Gastroesophageal sphincter (tissue), 3 donors: ENCODE results near the gene CD19.

ENCODE experiments used
- EP300 ChIP-seq: sonication (generic); formaldehyde crosslinking; IDR thresholded peaks from one replicate; pipeline ENCODE4 v1.6.1; 2017; ENCODE audit warnings: antibody characterized with exemption, mild to moderate bottlenecking
- POLR2A ChIP-seq, 2 donors: fragments of 450-650 bp; IDR thresholded peaks; one replicate each; pipeline ENCODE4 v1.6.1; 2017; ENCODE audit warnings: antibody characterized with exemption in 2 of 2, mild to moderate bottlenecking in 2 of 2, moderate library complexity in 1 of 2
- POLR2AphosphoS5 ChIP-seq: sonication (generic); formaldehyde crosslinking; IDR thresholded peaks from one replicate; pipeline ENCODE4 v1.6.1; 2017; ENCODE audit warnings: antibody characterized with exemption
- TF ChIP-seq, protein P1 (sequence below), 4 experiments: fragments of 200-600 bp in 2 of 4; fragments of 450-650 bp in 2 of 4; sonication (generic) in 1 of 4; IDR thresholded peaks; one replicate each; pipeline ENCODE4 v1.5.1; 2017 to 2019; ENCODE audit warnings: antibody characterized with exemption in 4 of 4, mild to moderate bottlenecking in 2 of 4, moderate library complexity in 2 of 4

DNA sequence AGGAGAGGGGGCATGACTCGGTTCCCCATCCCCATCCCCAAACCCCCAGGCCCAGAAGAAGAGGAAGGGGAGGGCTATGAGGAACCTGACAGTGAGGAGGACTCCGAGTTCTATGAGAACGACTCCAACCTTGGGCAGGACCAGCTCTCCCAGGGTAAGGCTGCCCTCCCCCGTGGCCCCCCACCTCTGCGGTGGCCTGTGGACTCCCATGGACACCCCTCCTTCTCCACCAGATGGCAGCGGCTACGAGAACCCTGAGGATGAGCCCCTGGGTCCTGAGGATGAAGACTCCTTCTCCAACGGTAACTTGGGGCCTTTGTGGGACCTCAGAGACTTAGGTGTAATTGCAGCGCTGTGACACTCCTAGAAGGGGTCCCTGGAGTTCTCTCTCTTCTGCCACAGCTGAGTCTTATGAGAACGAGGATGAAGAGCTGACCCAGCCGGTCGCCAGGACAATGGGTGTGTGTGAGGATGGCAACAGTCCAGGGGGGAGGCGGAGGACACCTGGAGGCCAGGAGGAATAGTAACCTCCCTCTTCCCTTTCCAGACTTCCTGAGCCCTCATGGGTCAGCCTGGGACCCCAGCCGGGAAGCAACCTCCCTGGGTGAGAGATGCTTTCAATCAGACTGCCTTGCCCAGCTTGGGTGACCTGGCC, 5.6 kb downstream of the CD19 start:
- TF ChIP-seq, protein P1, sequence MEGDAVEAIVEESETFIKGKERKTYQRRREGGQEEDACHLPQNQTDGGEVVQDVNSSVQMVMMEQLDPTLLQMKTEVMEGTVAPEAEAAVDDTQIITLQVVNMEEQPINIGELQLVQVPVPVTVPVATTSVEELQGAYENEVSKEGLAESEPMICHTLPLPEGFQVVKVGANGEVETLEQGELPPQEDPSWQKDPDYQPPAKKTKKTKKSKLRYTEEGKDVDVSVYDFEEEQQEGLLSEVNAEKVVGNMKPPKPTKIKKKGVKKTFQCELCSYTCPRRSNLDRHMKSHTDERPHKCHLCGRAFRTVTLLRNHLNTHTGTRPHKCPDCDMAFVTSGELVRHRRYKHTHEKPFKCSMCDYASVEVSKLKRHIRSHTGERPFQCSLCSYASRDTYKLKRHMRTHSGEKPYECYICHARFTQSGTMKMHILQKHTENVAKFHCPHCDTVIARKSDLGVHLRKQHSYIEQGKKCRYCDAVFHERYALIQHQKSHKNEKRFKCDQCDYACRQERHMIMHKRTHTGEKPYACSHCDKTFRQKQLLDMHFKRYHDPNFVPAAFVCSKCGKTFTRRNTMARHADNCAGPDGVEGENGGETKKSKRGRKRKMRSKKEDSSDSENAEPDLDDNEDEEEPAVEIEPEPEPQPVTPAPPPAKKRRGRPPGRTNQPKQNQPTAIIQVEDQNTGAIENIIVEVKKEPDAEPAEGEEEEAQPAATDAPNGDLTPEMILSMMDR (IDR thresholded peaks at IDR 0.05): no peak
- TF ChIP-seq POLR2A (IDR thresholded peaks at IDR 0.05) (no peak), EP300 (no peak), POLR2AphosphoS5 (no peak)
